Lower leg skin (tissue), 4 donors: Measurements from ENCODE around the gene CSRP2. TPM values are rescaled to one million over a fixed set of nuclear protein-coding genes. Genes with fewer than 3 reads are reported as not detected.

Experiments
- DNase-seq, 2 donors: peaks; one replicate each; pipeline ENCODE4 v3.0.0-alpha.2; 2019; ENCODE audit warnings: low spot score in 2 of 2
- H3K4me3 ChIP-seq: fragments of 200-600 bp; sonication (generic); 2 replicates; pipeline ENCODE4 v1.5.1; 2017; ENCODE audit warnings: mild to moderate bottlenecking, low read depth; ENCODE audit not compliant: poor library complexity, severe bottlenecking
- CTCF ChIP-seq, 3 donors: fragments of 450-650 bp; IDR thresholded peaks; one replicate each; pipeline ENCODE4 v1.5.1; 2016; ENCODE audit warnings: antibody characterized with exemption in 3 of 3, mild to moderate bottlenecking in 3 of 3, moderate library complexity in 2 of 3
- POLR2A ChIP-seq, 2 donors: fragments of 450-650 bp; IDR thresholded peaks; one replicate each; pipeline ENCODE4 v1.6.1; 2016 to 2017; ENCODE audit warnings: antibody characterized with exemption in 2 of 2, mild to moderate bottlenecking in 1 of 2, moderate library complexity in 1 of 2
- WGBS, 2 donors: methylation state at CpG; one replicate each; pipeline ENCODE4 v1.1.5; 2018; 5-methylcytosine and 5-hydroxymethylcytosine counted together
- intact Hi-C: fragments of 100-400 bp; cut with DNase I; formaldehyde crosslinking; loops from one replicate; pipeline ENCODE4 v1.15.0; 2023; ENCODE audit warnings: low total_unique reads
- total RNA-seq, 4 donors: library from RNA; depleted of rRNA; stranded (reverse); fragments of >200 nt; gene quantifications; one replicate each; pipeline ENCODE4 v1.1.0, GENCODE V29; 2016

Gene CSRP2
- total RNA-seq, 4 donors from 2014 or later, result 7.2 to 33.2 (median 14.3) TPM

- DNase-seq, result no peak
- WGBS, 2 donors, result 47 to 54% methylated on average over 2 of the region's 2 CpGs
These were observed 5.0 kb upstream of the CSRP2 start for GRCh38 chr12:76883811-76884210.

GRCh38 chr12:76883151-76883550 is 4.3 kb upstream of the CSRP2 start:
- DNase-seq, result no peak
- no peak for TF ChIP-seq POLR2A (IDR thresholded peaks at IDR 0.05)
- TF ChIP-seq CTCF (IDR thresholded peaks at IDR 0.05), result no peak
- intact Hi-C loops, result no loop called here
- WGBS, 2 donors, result 85 to 91% methylated on average over 6 of the region's 6 CpGs
- H3K4me3 ChIP-seq, result no peak overlapping the region

More at GRCh38 chr12:76883811-76884210, 5.0 kb upstream of the CSRP2 start:
- no peak overlapping the region for H3K4me3 ChIP-seq
- TF ChIP-seq CTCF (IDR thresholded peaks at IDR 0.05) (no peak), POLR2A (IDR thresholded peaks at IDR 0.05) (no peak)
- intact Hi-C loops, result no loop called here

- whole genome bisulfite sequencing, 2 donors, result 82 to 92% methylated on average over 1 of the region's 1 CpG
These were observed 3.5 kb upstream of the CSRP2 start for GRCh38 chr12:76882367-76882766.

DNA sequence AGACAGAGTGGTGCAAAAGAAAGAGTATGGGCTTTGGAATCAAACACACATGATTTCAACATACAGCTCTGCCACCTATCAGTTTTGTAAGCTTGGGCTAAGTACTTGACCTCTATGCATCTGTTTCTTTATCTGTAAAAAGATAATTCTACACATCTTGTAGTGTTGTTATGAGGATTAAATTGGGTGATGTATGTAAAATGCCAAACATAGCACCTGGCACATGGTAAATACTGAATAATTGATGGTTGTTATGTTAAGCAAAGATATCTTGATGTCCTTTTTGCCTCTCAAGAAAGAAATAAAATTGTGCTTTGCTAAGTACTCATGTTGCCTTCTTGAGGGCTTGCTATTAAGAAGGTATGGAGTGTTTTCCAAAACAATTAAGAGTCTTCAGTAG is 2.3 kb upstream of the CSRP2 start:
- intact Hi-C loops, result no loop called here
- TF ChIP-seq CTCF (IDR thresholded peaks at IDR 0.05) (no peak), POLR2A (IDR thresholded peaks at IDR 0.05) (no peak)
- no peak overlapping the region for H3K4me3 ChIP-seq
- DNase-seq, result no peak

More at GRCh38 chr12:76882367-76882766, 3.5 kb upstream of the CSRP2 start:
- TF ChIP-seq POLR2A (IDR thresholded peaks at IDR 0.05) (no peak), CTCF (IDR thresholded peaks at IDR 0.05) (no peak)
- intact Hi-C loops, result no loop called here
- no peak overlapping the region for H3K4me3 ChIP-seq
- no peak for DNase-seq

DNA sequence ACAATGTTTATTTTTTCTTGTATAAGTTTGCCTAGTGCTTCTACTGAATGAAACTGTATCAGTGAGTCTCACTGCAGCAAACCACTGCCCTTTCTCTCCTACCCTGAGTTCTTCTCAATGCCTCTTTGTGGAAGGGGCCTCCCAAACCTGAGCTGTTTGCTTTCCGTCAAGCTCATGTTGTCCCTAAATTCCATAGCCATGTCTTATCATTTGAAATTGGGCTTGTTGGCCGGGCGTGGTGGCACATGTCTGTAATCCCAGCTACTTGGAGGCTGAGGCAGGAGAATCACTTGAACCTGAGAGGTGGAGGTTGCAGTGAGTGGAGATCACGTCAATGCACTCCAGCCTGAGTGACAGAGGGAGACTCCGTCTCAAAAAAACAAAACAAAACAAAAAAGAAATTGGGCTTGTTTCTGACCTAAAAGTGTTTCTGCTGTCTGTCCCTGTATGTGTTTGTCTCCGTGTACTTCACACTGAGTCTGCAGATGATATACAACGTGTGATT is 1.8 kb upstream of the CSRP2 start:
- 94 to 96% methylated on average over 7 of the region's 7 CpGs for WGBS, 2 donors
- intact Hi-C loops, result no loop called here
- no peak for DNase-seq
- no peak overlapping the region for H3K4me3 ChIP-seq
- no peak for TF ChIP-seq POLR2A (IDR thresholded peaks at IDR 0.05)
- no peak for TF ChIP-seq CTCF (IDR thresholded peaks at IDR 0.05)
